ENCODE measurements around the gene CACNA1I. TPM values are rescaled to one million over a fixed set of nuclear protein-coding genes. Genes with fewer than 3 reads are reported as not detected.

The CACNA1I gene
- total RNA-seq, 1 donor from 2014 or later = 0.07 TPM

GRCh38 chr22:39724390-39724789, 153.8 kb downstream of the CACNA1I start:
- H3K27me3 Mint-ChIP-seq (ENCODE audit: low read depth) = peaks cover 45% of the 10 kb centered on the region
- H3K36me3 Mint-ChIP-seq (ENCODE audit: low read depth) = no peaks in the 10 kb centered on the region
- no peak overlapping the region for H3K27ac Mint-ChIP-seq (ENCODE audit: unreplicated experiment)
- H3K4me1 Mint-ChIP-seq = peaks cover 20% of the 10 kb centered on the region
- DNase-seq (ENCODE audit: low read depth, low spot score) = no peak
- H3K9me3 Mint-ChIP-seq = no peaks in the 10 kb centered on the region
- no peak overlapping the region for H3K4me3 Mint-ChIP-seq
- TF ChIP-seq CTCF (conservative IDR thresholded peaks at IDR 0.05) = no peak

GRCh38 chr22:39724857-39725256, 154.3 kb downstream of the CACNA1I start:
- Mint-ChIP-seq H3K9me3 (no peaks in the 10 kb centered on the region), H3K27ac (ENCODE audit: unreplicated experiment) (no peak overlapping the region), H3K4me3 (no peak overlapping the region), H3K36me3 (ENCODE audit: low read depth) (no peaks in the 10 kb centered on the region), H3K27me3 (ENCODE audit: low read depth) (peaks cover 41% of the 10 kb centered on the region), H3K4me1 (peaks cover 17% of the 10 kb centered on the region)
- no peak for DNase-seq (ENCODE audit: low read depth, low spot score)
- TF ChIP-seq CTCF (conservative IDR thresholded peaks at IDR 0.05) = no peak

- no peak overlapping the region for H3K27ac Mint-ChIP-seq (ENCODE audit: unreplicated experiment)
- peaks cover 35% of the 10 kb centered on the region for H3K27me3 Mint-ChIP-seq (ENCODE audit: low read depth)
- H3K4me3 Mint-ChIP-seq = no peak overlapping the region
- no peak for TF ChIP-seq CTCF (conservative IDR thresholded peaks at IDR 0.05)
- no peaks in the 10 kb centered on the region for H3K36me3 Mint-ChIP-seq (ENCODE audit: low read depth)
- H3K9me3 Mint-ChIP-seq = no peaks in the 10 kb centered on the region
- no peak for DNase-seq (ENCODE audit: low read depth, low spot score)
- H3K4me1 Mint-ChIP-seq = peaks cover 10% of the 10 kb centered on the region
Measured at GRCh38 chr22:39725351-39726035, 154.9 kb downstream of the CACNA1I start.

- no peak for TF ChIP-seq CTCF (conservative IDR thresholded peaks at IDR 0.05)
- DNase-seq (ENCODE audit: low read depth, low spot score) = no peak
- Mint-ChIP-seq H3K9me3 (no peaks in the 10 kb centered on the region), H3K4me3 (no peak overlapping the region), H3K27me3 (ENCODE audit: low read depth) (peaks cover 23% of the 10 kb centered on the region), H3K4me1 (peaks cover 4% of the 10 kb centered on the region), H3K27ac (ENCODE audit: unreplicated experiment) (no peak overlapping the region), H3K36me3 (ENCODE audit: low read depth) (no peaks in the 10 kb centered on the region)
Measured at GRCh38 chr22:39727541-39727940, 157.0 kb downstream of the CACNA1I start.

GRCh38 chr22:39728236-39728860, 157.8 kb downstream of the CACNA1I start:
- no peak overlapping the region for H3K27ac Mint-ChIP-seq (ENCODE audit: unreplicated experiment)
- H3K4me1 Mint-ChIP-seq = peaks cover 9% of the 10 kb centered on the region
- no peak for DNase-seq (ENCODE audit: low read depth, low spot score)
- H3K36me3 Mint-ChIP-seq (ENCODE audit: low read depth) = no peaks in the 10 kb centered on the region
- no peaks in the 10 kb centered on the region for H3K9me3 Mint-ChIP-seq
- no peak for TF ChIP-seq CTCF (conservative IDR thresholded peaks at IDR 0.05)
- H3K27me3 Mint-ChIP-seq (ENCODE audit: low read depth) = peaks cover 27% of the 10 kb centered on the region
- H3K4me3 Mint-ChIP-seq = no peak overlapping the region
